Measurements from ENCODE around the gene SSX4B. TPM values are rescaled to one million over a fixed set of nuclear protein-coding genes. Genes with fewer than 3 reads are reported as not detected.
"Not testable (repeated sequence)": the region's sequence is repeated elsewhere in the genome, so short reads cannot be mapped to it uniquely, and the experiment has no call there.

The SSX4B gene
- total RNA-seq, 1 donor, result not detected

DNA sequence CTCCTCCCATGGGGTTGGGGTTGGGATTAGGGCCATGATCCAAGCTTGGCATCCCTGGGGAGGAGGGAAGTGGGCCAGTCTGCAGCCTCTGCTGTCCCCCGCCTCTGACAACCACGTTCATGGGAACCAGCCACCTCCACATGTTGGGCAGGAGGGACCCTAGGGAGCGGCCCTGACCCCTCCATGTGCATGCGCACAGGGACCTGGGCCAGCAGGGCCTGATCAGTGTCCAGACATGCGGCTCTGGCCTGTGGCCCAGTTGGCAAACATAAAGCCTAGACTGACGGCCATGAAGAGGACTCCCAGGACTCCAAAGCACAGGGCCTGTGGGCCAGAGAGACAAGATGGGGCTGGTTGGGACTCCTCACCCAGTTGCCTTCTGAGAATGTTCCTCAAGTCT lies 47.0 kb upstream of the SSX4B start:
- TF ChIP-seq, protein P1, sequence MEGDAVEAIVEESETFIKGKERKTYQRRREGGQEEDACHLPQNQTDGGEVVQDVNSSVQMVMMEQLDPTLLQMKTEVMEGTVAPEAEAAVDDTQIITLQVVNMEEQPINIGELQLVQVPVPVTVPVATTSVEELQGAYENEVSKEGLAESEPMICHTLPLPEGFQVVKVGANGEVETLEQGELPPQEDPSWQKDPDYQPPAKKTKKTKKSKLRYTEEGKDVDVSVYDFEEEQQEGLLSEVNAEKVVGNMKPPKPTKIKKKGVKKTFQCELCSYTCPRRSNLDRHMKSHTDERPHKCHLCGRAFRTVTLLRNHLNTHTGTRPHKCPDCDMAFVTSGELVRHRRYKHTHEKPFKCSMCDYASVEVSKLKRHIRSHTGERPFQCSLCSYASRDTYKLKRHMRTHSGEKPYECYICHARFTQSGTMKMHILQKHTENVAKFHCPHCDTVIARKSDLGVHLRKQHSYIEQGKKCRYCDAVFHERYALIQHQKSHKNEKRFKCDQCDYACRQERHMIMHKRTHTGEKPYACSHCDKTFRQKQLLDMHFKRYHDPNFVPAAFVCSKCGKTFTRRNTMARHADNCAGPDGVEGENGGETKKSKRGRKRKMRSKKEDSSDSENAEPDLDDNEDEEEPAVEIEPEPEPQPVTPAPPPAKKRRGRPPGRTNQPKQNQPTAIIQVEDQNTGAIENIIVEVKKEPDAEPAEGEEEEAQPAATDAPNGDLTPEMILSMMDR (IDR thresholded peaks at IDR 0.05; ENCODE audit: extremely low read depth, low read depth, low read length), result no peak
- Histone ChIP-seq H3K4me3 (ENCODE audit: insufficient read depth, low read length) (no peak overlapping the region), H3K36me3 (ENCODE audit: insufficient read depth, low read length) (no peaks in the 10 kb centered on the region), H3K27me3 (ENCODE audit: insufficient read depth, low read length) (no peaks in the 10 kb centered on the region), H4K20me1 (ENCODE audit: insufficient read depth, low read length) (no peaks in the 10 kb centered on the region), H3K4me1 (ENCODE audit: insufficient read depth, low read length) (no peaks in the 10 kb centered on the region), H3K9me3 (ENCODE audit: low read depth, low read length) (no peaks in the 10 kb centered on the region), H2AFZ (ENCODE audit: low read length) (no peak overlapping the region), H3K27ac (ENCODE audit: low read depth, low read length) (no peak overlapping the region), H3K4me2 (ENCODE audit: insufficient read depth, low read length) (no peak overlapping the region), H3K79me2 (ENCODE audit: insufficient read depth, low read length) (no peaks in the 10 kb centered on the region)
- DNase-seq (ENCODE audit: insufficient read length, low spot score, missing footprints), result peak; percentile 72

DNA sequence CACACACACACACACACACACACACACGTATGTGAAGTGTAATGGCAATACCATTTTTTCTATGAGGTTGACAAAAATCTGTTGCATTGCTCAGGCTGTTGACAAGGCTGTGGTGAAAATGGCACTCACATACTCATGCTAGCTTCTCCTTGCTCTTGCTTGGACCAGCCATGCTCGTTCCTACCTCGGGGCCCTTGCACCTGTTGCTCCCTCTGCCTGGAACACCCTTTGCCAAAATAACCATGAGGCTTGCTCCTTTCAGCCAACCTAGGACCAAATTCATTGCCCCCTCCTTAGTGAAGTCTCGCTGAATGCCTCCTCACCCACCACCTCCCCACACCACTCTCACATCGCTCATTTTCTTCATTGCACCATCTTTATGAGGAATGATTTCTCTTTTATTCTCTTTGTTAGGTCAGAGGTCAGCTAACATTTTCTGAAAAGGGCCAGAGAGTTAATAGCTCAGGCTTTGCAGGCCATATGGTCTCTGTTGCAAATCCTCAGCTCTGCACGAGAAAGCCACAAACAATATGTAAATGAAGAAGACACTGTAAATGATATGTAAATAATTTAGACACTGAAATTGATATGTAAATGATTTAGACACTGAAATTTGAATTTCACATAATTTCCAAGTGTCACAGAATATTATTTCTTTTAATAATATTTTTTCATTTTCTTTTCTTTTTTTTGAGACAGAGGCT lies 45.0 kb upstream of the SSX4B start:
- TF ChIP-seq, protein P1 (IDR thresholded peaks at IDR 0.05; ENCODE audit: extremely low read depth, low read depth, low read length), result no peak
- Histone ChIP-seq H3K36me3 (ENCODE audit: insufficient read depth, low read length) (no peaks in the 10 kb centered on the region), H3K9me3 (ENCODE audit: low read depth, low read length) (no peaks in the 10 kb centered on the region), H3K79me2 (ENCODE audit: insufficient read depth, low read length) (no peaks in the 10 kb centered on the region), H3K27me3 (ENCODE audit: insufficient read depth, low read length) (no peaks in the 10 kb centered on the region), H3K27ac (ENCODE audit: low read depth, low read length) (no peak overlapping the region), H4K20me1 (ENCODE audit: insufficient read depth, low read length) (no peaks in the 10 kb centered on the region), H2AFZ (ENCODE audit: low read length) (no peak overlapping the region), H3K4me1 (ENCODE audit: insufficient read depth, low read length) (no peaks in the 10 kb centered on the region), H3K4me2 (ENCODE audit: insufficient read depth, low read length) (no peak overlapping the region), H3K4me3 (ENCODE audit: insufficient read depth, low read length) (no peak overlapping the region)
- peak; percentile 29 for DNase-seq (ENCODE audit: insufficient read length, low spot score, missing footprints)

DNA sequence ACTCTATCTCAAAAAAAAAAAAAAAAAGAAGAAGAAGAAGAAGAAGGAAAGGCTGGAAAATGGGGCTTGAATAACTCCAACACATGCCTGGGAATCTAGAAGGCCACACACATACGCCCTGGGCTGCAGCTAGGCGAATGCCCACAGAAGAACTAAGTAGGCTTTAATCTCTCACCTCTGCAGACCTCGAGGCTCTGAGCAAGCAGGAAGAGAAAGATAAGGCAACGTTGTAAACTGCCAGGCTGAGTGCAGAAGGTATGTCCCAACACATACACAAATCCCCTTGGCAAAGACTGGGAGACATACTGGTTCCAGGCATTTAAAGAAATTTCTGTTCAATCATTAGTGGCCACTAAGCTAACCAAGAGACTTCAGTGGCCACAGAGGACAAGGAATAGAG lies 39.9 kb upstream of the SSX4B start:
- H3K4me2 ChIP-seq (ENCODE audit: insufficient read depth, low read length), result no peak overlapping the region
- no peak overlapping the region for H3K4me3 ChIP-seq (ENCODE audit: insufficient read depth, low read length)
- no peaks in the 10 kb centered on the region for H3K27me3 ChIP-seq (ENCODE audit: insufficient read depth, low read length)
- no peaks in the 10 kb centered on the region for H3K79me2 ChIP-seq (ENCODE audit: insufficient read depth, low read length)
- no peak overlapping the region for H3K27ac ChIP-seq (ENCODE audit: low read depth, low read length)
- no peaks in the 10 kb centered on the region for H3K36me3 ChIP-seq (ENCODE audit: insufficient read depth, low read length)
- H3K4me1 ChIP-seq (ENCODE audit: insufficient read depth, low read length), result no peaks in the 10 kb centered on the region
- no peaks in the 10 kb centered on the region for H3K9me3 ChIP-seq (ENCODE audit: low read depth, low read length)
- no peak overlapping the region for H2AFZ ChIP-seq (ENCODE audit: low read length)
- DNase-seq (ENCODE audit: insufficient read length, low spot score, missing footprints), result no peak
- no peaks in the 10 kb centered on the region for H4K20me1 ChIP-seq (ENCODE audit: insufficient read depth, low read length)
- TF ChIP-seq, protein P1 (IDR thresholded peaks at IDR 0.05; ENCODE audit: extremely low read depth, low read depth, low read length), result no peak

DNA sequence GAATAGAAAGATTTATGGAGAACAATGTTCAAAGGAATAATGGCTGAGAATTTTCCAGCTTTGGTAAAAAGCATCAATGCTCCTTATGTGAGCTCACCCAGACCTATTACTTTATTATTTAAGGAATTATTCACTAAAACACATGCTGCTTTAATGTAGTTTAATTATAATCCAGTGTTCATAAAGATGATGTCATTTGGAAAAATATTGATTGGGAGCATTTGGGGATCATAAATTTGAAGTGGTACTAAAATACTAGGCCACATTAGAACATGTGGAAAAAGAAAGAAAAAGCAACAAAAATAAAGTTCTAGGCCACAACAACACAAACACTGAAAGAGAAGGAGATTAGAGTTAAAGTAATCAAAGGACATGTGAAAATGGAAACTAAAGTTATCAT lies 38.3 kb upstream of the SSX4B start:
- H3K27me3 ChIP-seq (ENCODE audit: insufficient read depth, low read length), result no peaks in the 10 kb centered on the region
- no peaks in the 10 kb centered on the region for H3K36me3 ChIP-seq (ENCODE audit: insufficient read depth, low read length)
- H3K4me1 ChIP-seq (ENCODE audit: insufficient read depth, low read length), result no peaks in the 10 kb centered on the region
- H3K9me3 ChIP-seq (ENCODE audit: low read depth, low read length), result no peaks in the 10 kb centered on the region
- DNase-seq (ENCODE audit: insufficient read length, low spot score, missing footprints), result peak; percentile 48
- no peaks in the 10 kb centered on the region for H3K79me2 ChIP-seq (ENCODE audit: insufficient read depth, low read length)
- H3K4me3 ChIP-seq (ENCODE audit: insufficient read depth, low read length), result no peak overlapping the region
- TF ChIP-seq, protein P1 (IDR thresholded peaks at IDR 0.05; ENCODE audit: extremely low read depth, low read depth, low read length), result no peak
- H2AFZ ChIP-seq (ENCODE audit: low read length), result no peak overlapping the region
- H3K27ac ChIP-seq (ENCODE audit: low read depth, low read length), result no peak overlapping the region
- H3K4me2 ChIP-seq (ENCODE audit: insufficient read depth, low read length), result no peak overlapping the region
- no peaks in the 10 kb centered on the region for H4K20me1 ChIP-seq (ENCODE audit: insufficient read depth, low read length)

DNA sequence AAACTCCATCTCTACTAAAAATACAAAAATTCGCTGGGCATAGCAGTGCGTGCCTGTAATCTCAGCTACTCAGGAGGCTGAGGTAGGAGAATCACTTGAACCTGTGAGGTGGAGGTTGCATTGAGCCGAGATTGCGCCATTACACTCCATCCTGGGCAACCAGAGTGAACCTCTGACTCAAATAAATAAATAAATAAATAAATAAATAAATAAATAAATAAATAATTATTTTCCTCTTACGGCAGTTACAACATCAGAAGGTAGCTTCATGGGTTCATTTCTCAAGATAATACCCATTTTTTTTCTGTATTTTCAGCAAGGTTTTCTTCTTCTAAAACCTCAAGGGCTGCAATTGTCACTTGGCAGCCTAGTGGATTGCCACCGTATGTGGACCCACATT lies 35.4 kb upstream of the SSX4B start:
- H3K9me3 ChIP-seq (ENCODE audit: low read depth, low read length); H3K4me1 ChIP-seq (ENCODE audit: insufficient read depth, low read length); H3K79me2 ChIP-seq (ENCODE audit: insufficient read depth, low read length); H3K27me3 ChIP-seq (ENCODE audit: insufficient read depth, low read length); H3K27ac ChIP-seq (ENCODE audit: low read depth, low read length); H3K4me3 ChIP-seq (ENCODE audit: insufficient read depth, low read length); H3K4me2 ChIP-seq (ENCODE audit: insufficient read depth, low read length); DNase-seq (ENCODE audit: insufficient read length, low spot score, missing footprints); H2AFZ ChIP-seq (ENCODE audit: low read length); H3K36me3 ChIP-seq (ENCODE audit: insufficient read depth, low read length); H4K20me1 ChIP-seq (ENCODE audit: insufficient read depth, low read length): not testable (repeated sequence)

DNA sequence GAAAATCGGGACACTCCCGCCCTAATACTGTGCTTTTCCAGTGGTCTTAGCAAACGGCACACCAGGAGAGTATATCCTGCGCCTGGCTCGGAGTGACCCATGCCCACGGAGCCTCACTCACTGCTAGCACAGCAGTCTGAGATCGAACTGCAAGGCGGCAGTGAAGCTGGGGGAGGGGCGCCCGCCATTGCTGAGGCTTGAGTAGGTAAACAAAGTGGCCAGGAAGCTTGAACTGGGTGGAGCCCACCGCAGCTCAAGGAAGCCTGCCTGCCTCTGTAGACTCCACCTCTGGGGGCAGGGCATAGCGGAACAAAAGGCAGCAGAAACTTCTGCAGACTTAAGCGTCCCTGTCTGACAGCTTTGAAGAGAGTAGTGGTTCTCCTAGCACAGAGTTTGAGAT lies 22.0 kb upstream of the SSX4B start:
- H3K4me3 ChIP-seq (ENCODE audit: insufficient read depth, low read length); H2AFZ ChIP-seq (ENCODE audit: low read length); H3K27me3 ChIP-seq (ENCODE audit: insufficient read depth, low read length); H3K4me1 ChIP-seq (ENCODE audit: insufficient read depth, low read length); DNase-seq (ENCODE audit: insufficient read length, low spot score, missing footprints); H3K4me2 ChIP-seq (ENCODE audit: insufficient read depth, low read length); H3K79me2 ChIP-seq (ENCODE audit: insufficient read depth, low read length); H3K36me3 ChIP-seq (ENCODE audit: insufficient read depth, low read length); H3K27ac ChIP-seq (ENCODE audit: low read depth, low read length); H3K9me3 ChIP-seq (ENCODE audit: low read depth, low read length); H4K20me1 ChIP-seq (ENCODE audit: insufficient read depth, low read length): not testable (repeated sequence)
